PFSK-1 (cell line): ENCODE data around the gene MAN1A2.

Experiments used
- FOXP2 ChIP-seq: optimal IDR thresholded peaks from 2 replicates; pipeline ENCODE3; 2011; ENCODE audit warnings: borderline replicate concordance, control low read depth, inconsistent platforms; ENCODE audit not compliant: insufficient read depth; ENCODE audit errors: extremely low read length, extremely low read depth
- POLR2AphosphoS5 ChIP-seq: IDR thresholded peaks from 2 replicates; pipeline ENCODE4 v1.6.1; 2012; ENCODE audit warnings: low read depth, mild to moderate bottlenecking, control low read depth, low read length, moderate library complexity
- SIN3A ChIP-seq: IDR thresholded peaks from 2 replicates; pipeline ENCODE4 v1.6.1; 2012; ENCODE audit warnings: mild to moderate bottlenecking, low read length, moderate library complexity, borderline replicate concordance; ENCODE audit not compliant: insufficient read depth
- TAF1 ChIP-seq: IDR thresholded peaks from 2 replicates; pipeline ENCODE4 v1.6.1; 2012; ENCODE audit warnings: low read length, control low read depth, borderline replicate concordance; ENCODE audit not compliant: insufficient read depth
- TF ChIP-seq, protein P1 (sequence below), 2 experiments: IDR thresholded peaks; 2 replicates each; pipeline versions ENCODE4 v1.6.1 to v1.8.0; 2011 to 2012; ENCODE audit warnings: low read depth in 2 of 2, low read length in 2 of 2, control low read depth in 1 of 2, inconsistent platforms in 1 of 2, mild to moderate bottlenecking in 1 of 2, moderate library complexity in 1 of 2; ENCODE audit not compliant: insufficient read depth in 1 of 2

The MAN1A2 gene

DNA sequence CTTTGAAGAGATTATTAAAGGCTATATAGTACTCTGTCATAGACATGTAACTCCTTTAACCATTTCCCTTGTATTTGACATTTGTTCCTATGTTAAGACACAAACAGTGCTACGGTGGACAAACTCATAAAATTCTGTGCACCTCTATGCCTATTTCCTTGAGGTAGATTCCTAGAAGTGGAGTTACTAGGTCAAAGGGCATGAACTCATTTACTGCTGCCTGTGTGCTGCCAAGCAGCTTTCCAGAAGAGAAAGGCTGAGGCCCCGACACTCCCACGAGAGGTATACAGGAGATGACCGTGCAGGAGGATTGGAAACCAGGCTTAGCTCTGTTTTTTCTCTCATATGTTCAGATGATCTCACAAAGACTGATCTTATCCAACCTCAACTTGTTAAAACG is 204.2 kb downstream of the MAN1A2 start:
- TF ChIP-seq TAF1 (no peak), SIN3A (no peak), POLR2AphosphoS5 (no peak), FOXP2 (no peak)
- TF ChIP-seq, protein P1, sequence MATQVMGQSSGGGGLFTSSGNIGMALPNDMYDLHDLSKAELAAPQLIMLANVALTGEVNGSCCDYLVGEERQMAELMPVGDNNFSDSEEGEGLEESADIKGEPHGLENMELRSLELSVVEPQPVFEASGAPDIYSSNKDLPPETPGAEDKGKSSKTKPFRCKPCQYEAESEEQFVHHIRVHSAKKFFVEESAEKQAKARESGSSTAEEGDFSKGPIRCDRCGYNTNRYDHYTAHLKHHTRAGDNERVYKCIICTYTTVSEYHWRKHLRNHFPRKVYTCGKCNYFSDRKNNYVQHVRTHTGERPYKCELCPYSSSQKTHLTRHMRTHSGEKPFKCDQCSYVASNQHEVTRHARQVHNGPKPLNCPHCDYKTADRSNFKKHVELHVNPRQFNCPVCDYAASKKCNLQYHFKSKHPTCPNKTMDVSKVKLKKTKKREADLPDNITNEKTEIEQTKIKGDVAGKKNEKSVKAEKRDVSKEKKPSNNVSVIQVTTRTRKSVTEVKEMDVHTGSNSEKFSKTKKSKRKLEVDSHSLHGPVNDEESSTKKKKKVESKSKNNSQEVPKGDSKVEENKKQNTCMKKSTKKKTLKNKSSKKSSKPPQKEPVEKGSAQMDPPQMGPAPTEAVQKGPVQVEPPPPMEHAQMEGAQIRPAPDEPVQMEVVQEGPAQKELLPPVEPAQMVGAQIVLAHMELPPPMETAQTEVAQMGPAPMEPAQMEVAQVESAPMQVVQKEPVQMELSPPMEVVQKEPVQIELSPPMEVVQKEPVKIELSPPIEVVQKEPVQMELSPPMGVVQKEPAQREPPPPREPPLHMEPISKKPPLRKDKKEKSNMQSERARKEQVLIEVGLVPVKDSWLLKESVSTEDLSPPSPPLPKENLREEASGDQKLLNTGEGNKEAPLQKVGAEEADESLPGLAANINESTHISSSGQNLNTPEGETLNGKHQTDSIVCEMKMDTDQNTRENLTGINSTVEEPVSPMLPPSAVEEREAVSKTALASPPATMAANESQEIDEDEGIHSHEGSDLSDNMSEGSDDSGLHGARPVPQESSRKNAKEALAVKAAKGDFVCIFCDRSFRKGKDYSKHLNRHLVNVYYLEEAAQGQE (IDR thresholded peaks at IDR 0.05; ENCODE audit: insufficient read depth in 1 of 2, low read depth in 2 of 2, low read length in 2 of 2), result no peak

DNA sequence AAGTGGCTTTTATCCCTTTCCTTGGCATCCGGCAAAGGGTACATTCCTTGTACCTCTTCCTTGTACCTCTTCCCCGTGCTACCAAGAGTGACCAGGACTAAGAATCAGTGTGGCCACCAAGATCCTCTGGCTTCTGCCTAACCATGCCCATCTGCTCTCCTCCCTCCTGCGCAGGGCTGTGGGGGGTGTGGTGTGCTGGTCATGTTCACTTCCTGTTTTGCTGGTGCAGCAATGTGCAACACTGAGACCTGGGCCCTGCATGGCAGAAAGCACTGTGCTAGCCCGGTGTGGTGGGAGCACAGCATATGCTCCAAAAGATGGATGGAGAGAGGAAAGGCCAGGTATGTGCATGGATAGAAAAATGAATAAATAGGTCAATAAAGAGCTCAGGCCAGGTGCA is 205.3 kb downstream of the MAN1A2 start:
- no peak for TF ChIP-seq TAF1
- TF ChIP-seq POLR2AphosphoS5, result no peak
- TF ChIP-seq, protein P1 (IDR thresholded peaks at IDR 0.05; ENCODE audit: insufficient read depth in 1 of 2, low read depth in 2 of 2, low read length in 2 of 2), result no peak
- no peak for TF ChIP-seq SIN3A
- TF ChIP-seq FOXP2, result no peak

DNA sequence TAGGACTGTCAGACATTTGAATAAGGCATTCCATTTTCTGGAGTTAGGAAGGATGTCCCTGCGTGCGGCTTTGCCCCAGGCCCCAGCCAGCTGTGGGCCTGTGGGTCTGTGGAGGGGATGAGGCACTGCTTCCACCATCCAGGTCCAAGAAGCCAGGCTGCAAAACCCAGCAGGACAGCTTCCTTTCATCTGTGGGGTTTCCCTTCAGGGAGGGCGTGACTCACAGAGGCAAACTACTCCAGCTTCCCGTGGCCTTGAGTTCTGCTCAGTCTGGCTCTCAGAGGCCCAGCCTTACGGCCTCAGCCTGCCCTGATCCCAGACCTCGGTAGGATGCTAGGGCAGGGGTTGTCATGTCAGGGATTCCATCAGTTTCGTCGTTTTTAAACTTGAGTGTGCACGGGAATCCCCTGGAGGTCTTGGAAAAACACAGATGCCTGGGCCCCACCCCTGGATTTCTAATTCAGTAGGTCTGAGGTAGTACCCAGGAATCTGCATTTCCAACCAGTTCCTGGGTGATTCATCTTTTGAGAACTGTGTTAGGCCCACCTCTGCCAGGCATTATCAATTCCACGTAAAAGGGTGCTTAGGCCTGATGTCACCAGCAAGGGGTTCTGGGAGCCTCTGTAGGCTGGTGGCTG is 206.3 kb downstream of the MAN1A2 start:
- TF ChIP-seq POLR2AphosphoS5, result no peak
- no peak for TF ChIP-seq SIN3A
- TF ChIP-seq TAF1, result no peak
- TF ChIP-seq, protein P1 (IDR thresholded peaks at IDR 0.05; ENCODE audit: insufficient read depth in 1 of 2, low read depth in 2 of 2, low read length in 2 of 2), result no peak
- no peak for TF ChIP-seq FOXP2

DNA sequence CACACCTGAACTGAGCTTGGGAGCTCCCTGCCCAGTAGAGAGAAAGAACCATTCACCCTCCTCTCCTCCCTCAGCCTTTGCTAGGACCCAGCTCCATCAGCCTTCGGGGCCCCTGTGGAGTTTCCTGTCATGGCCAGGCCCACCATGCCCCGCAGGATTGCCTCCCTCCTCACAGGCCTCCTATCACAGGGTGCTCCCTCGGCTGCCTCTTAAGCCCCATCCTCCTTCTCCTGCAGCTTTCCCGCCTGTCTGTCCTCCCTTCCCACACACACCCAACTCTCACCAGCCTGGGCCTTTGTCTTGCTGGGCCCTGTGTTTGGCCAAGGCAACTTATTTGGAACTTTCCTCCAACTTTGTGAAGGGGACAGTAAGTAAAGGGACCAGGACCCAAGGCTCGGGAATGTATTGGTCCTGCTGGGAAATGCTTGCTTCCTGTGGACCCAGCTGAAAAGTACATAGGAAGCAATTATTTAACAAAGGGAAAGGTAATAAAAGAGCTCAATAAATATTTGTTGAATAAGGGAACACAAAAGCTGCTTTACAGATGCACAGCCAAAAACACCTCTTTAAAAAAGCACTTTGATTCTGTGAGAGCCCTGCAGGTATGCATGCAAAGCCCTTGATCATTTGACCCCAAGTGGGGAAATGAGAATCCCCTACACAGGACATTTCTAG is 207.0 kb downstream of the MAN1A2 start:
- TF ChIP-seq FOXP2 (no peak), TAF1 (no peak), POLR2AphosphoS5 (no peak), SIN3A (no peak)
- TF ChIP-seq, protein P1 (IDR thresholded peaks at IDR 0.05; ENCODE audit: insufficient read depth in 1 of 2, low read depth in 2 of 2, low read length in 2 of 2), result no peak
